AG04450 (cell line): ENCODE measurements around the gene KAT7. TPM values are rescaled to one million over a fixed set of nuclear protein-coding genes. Genes with fewer than 3 reads are reported as not detected.

ENCODE experiments used
- CTCF ChIA-PET: fragments of 300-600, 350-600 bp; formaldehyde crosslinking; extraction: SDS; loops from one replicate; lab custom pipeline; 2022; ENCODE audit warnings: antibody characterized with exemption, inconsistent platforms; lab: Charles Lee
- POLR2A ChIA-PET: fragments of 350-600 bp; formaldehyde crosslinking; extraction: SDS; loops from one replicate; lab custom pipeline; 2021; ENCODE audit warnings: antibody characterized with exemption, inconsistent platforms; lab: Yijun Ruan, JAX
- DNase-seq: peaks from one replicate; pipeline ENCODE4 v3.0.0-alpha.2; 2011; ENCODE audit warnings: low read depth, low spot score
- H3K27ac ChIP-seq: one replicate; pipeline ENCODE4 v1.5.1; 2012; ENCODE audit warnings: low read depth, low read length, control low read depth
- H3K27me3 ChIP-seq: one replicate; pipeline ENCODE4 v1.6.0; 2012; ENCODE audit warnings: low read length; ENCODE audit not compliant: control insufficient read depth, insufficient read depth
- H3K4me3 ChIP-seq: 2 replicates; pipeline ENCODE4 v1.5.1; 2011; ENCODE audit warnings: mild to moderate bottlenecking, low read depth, low read length, control low read depth
- H3K9me3 ChIP-seq: 2 replicates; pipeline ENCODE4 v1.5.1; 2012; ENCODE audit warnings: low read length; ENCODE audit not compliant: control insufficient read depth, insufficient read depth
- polyA plus RNA-seq: library from polyadenylated mRNA; depleted of rRNA; stranded (reverse); fragments of >200 nt; gene quantifications from 2 replicates; pipeline ENCODE4 v1.2.3, GENCODE V29; 2011
- TF ChIP-seq, protein P1 (sequence below): IDR thresholded peaks from 2 replicates; pipeline ENCODE4 v1.5.1; 2011; ENCODE audit warnings: low read depth, low read length, control low read depth, inconsistent platforms

Gene KAT7
- polyA plus RNA-seq, 1 experiment, result 27.0 TPM

GRCh38 chr17:49764559-49765180, 23.8 kb upstream of the KAT7 start:
- TF ChIP-seq, protein P1, sequence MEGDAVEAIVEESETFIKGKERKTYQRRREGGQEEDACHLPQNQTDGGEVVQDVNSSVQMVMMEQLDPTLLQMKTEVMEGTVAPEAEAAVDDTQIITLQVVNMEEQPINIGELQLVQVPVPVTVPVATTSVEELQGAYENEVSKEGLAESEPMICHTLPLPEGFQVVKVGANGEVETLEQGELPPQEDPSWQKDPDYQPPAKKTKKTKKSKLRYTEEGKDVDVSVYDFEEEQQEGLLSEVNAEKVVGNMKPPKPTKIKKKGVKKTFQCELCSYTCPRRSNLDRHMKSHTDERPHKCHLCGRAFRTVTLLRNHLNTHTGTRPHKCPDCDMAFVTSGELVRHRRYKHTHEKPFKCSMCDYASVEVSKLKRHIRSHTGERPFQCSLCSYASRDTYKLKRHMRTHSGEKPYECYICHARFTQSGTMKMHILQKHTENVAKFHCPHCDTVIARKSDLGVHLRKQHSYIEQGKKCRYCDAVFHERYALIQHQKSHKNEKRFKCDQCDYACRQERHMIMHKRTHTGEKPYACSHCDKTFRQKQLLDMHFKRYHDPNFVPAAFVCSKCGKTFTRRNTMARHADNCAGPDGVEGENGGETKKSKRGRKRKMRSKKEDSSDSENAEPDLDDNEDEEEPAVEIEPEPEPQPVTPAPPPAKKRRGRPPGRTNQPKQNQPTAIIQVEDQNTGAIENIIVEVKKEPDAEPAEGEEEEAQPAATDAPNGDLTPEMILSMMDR, result no peak
- ChIA-PET POLR2A (interaction anchor here (0.6 to 1.5 kb wide), 5 partner anchors 9 to 57 kb away, joined by 3 to 10 read pairs (median 4); partner anchors contain the start of genes KAT7 and SLC35B1), CTCF (interaction anchor here (1.2 to 1.5 kb wide), 2 partner anchors 195 to 197 kb away, joined by 3 to 5 read pairs; no protein-coding TSS in a partner anchor)
- DNase-seq, result no peak
- Histone ChIP-seq H3K9me3 (no peaks in the 10 kb centered on the region; the same call in 1 of the 2 replicates), H3K27me3 (peaks cover 45% of the 10 kb centered on the region), H3K27ac (no peak overlapping the region), H3K4me3 (peak overlapping the region; percentile 40)

DNA sequence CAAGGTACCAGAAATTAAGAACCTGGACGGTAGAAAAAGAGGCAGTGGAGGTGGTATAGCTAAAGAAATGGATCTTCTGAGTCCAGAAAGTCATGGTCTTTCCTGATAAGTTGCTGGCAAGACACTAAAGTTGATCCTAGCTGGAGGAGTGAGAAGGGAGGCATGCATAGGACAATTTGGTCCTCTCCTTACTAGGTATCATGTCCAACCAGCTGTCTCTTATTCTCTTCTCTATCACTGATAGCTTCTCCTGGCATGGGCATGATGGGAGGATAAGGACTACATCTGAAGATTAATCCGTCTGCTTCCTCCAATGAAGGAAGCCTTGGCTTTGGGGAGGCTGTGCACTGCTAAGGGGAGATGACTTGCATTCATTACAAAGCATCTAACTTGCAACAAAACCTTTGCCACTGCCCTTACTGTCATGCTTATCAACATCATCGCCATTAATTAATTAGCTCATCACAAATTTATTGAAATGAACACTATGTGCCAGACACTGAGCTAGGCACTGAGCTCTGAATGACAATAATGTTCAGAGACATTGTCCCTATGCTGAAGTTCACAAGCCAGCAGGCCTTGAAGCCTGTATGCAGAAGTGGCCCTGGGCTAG, 21.5 kb upstream of the KAT7 start:
- ChIA-PET POLR2A (no interaction called here), CTCF (interaction anchor here (1.1 kb wide), 1 partner anchor 209 kb away, joined by 3 read pairs; no protein-coding TSS in a partner anchor)
- TF ChIP-seq, protein P1, result no peak
- DNase-seq, result no peak
- Histone ChIP-seq H3K9me3 (no peaks in the 10 kb centered on the region; the same call in 1 of the 2 replicates), H3K27ac (no peak overlapping the region), H3K27me3 (peaks cover 36% of the 10 kb centered on the region), H3K4me3 (no peak overlapping the region)

GRCh38 chr17:49775546-49776260, 12.8 kb upstream of the KAT7 start:
- Histone ChIP-seq H3K27ac (no peak overlapping the region), H3K4me3 (no peak overlapping the region), H3K27me3 (peaks cover 10% of the 10 kb centered on the region), H3K9me3 (no peaks in the 10 kb centered on the region)
- ChIA-PET POLR2A (no interaction called here), CTCF (no interaction called here)
- TF ChIP-seq, protein P1, result no peak
- DNase-seq, result no peak

DNA sequence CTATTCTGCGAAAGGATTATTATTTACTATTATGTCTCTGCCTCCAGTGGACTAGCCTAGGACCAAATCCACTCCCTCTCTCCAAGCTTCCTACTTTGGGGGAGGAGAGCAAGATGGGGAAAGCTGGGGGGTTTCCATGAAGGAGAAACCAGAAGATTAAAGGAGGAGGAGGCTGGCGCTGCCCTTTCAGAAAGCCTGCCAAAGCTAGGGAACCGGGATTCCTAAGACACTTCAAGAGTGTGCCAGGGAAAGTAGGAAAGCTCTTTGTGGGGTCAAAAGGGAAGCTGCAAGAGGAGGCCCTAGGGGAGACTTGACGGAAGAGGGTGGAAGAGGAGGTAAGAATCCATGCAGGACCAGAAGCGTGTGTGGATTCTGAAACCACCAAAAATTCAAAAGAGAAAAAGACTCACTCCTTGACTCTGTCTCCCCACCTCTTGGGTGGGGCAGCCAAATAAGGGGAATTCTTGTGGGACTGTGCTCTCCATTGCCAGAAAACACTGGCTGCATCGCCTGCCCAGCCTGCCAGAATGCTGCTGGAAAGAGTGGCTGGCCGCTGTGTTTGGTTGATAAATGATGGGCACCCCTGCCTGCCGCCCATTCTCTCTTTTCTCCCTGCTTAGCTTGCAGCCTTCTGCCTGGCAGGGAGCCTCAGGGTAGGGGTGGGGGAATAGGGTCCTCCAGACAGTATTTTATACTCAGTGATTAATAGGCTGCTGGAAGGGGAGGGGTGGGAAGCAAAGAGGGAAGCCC, 11.8 kb upstream of the KAT7 start:
- CTCF ChIA-PET, result no interaction called here
- POLR2A ChIA-PET, result interaction anchor here (0.7 to 1.6 kb wide), 2 partner anchors 11 to 35 kb away, joined by 3 to 4 read pairs; partner anchors contain the start of gene KAT7
- no peak for DNase-seq

More for the DNA sequence above, 11.8 kb upstream of the KAT7 start:
- Histone ChIP-seq H3K27ac (no peak overlapping the region), H3K9me3 (no peaks in the 10 kb centered on the region), H3K4me3 (no peak overlapping the region), H3K27me3 (peaks cover 10% of the 10 kb centered on the region)
- TF ChIP-seq, protein P1, result no peak
